ENCODE measurements around the gene LRMDA. TPM values are rescaled to one million over a fixed set of nuclear protein-coding genes. Genes with fewer than 3 reads are reported as not detected.

Gene LRMDA
- total RNA-seq, 1 donor from 2014 or later = 18.7 TPM

GRCh38 chr10:75880031-75880775 lies 448.8 kb downstream of the LRMDA start:
- H3K36me3 ChIP-seq (ENCODE audit: control insufficient read depth, insufficient read depth, low read length) = no peaks in the 10 kb centered on the region
- no peak overlapping the region for H3K4me3 ChIP-seq (ENCODE audit: low read depth, low read length)
- TF ChIP-seq, protein P1, sequence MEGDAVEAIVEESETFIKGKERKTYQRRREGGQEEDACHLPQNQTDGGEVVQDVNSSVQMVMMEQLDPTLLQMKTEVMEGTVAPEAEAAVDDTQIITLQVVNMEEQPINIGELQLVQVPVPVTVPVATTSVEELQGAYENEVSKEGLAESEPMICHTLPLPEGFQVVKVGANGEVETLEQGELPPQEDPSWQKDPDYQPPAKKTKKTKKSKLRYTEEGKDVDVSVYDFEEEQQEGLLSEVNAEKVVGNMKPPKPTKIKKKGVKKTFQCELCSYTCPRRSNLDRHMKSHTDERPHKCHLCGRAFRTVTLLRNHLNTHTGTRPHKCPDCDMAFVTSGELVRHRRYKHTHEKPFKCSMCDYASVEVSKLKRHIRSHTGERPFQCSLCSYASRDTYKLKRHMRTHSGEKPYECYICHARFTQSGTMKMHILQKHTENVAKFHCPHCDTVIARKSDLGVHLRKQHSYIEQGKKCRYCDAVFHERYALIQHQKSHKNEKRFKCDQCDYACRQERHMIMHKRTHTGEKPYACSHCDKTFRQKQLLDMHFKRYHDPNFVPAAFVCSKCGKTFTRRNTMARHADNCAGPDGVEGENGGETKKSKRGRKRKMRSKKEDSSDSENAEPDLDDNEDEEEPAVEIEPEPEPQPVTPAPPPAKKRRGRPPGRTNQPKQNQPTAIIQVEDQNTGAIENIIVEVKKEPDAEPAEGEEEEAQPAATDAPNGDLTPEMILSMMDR (IDR thresholded peaks at IDR 0.05; ENCODE audit: insufficient read depth, low read length, poor library complexity, severe bottlenecking) = no peak
- no peaks in the 10 kb centered on the region for H3K27me3 ChIP-seq (ENCODE audit: control insufficient read depth, insufficient read depth, low read length)
- no peak for DNase-seq (ENCODE audit: low read depth)

GRCh38 chr10:75883081-75884072 lies 452.0 kb downstream of the LRMDA start:
- H3K27me3 ChIP-seq (ENCODE audit: control insufficient read depth, insufficient read depth, low read length) = no peaks in the 10 kb centered on the region
- no peak overlapping the region for H3K4me3 ChIP-seq (ENCODE audit: low read depth, low read length)
- TF ChIP-seq, protein P1 (IDR thresholded peaks at IDR 0.05; ENCODE audit: insufficient read depth, low read length, poor library complexity, severe bottlenecking) = no peak
- DNase-seq (ENCODE audit: low read depth) = no peak
- no peaks in the 10 kb centered on the region for H3K36me3 ChIP-seq (ENCODE audit: control insufficient read depth, insufficient read depth, low read length)

GRCh38 chr10:75884808-75885207 lies 453.4 kb downstream of the LRMDA start:
- Histone ChIP-seq H3K4me3 (ENCODE audit: low read depth, low read length) (no peak overlapping the region), H3K36me3 (ENCODE audit: control insufficient read depth, insufficient read depth, low read length) (no peaks in the 10 kb centered on the region)
- TF ChIP-seq, protein P1 (IDR thresholded peaks at IDR 0.05; ENCODE audit: insufficient read depth, low read length, poor library complexity, severe bottlenecking) = no peak

GRCh38 chr10:75887369-75887768 lies 455.9 kb downstream of the LRMDA start:
- no peak overlapping the region for H3K4me3 ChIP-seq (ENCODE audit: low read depth, low read length)
- TF ChIP-seq, protein P1 (IDR thresholded peaks at IDR 0.05; ENCODE audit: insufficient read depth, low read length, poor library complexity, severe bottlenecking) = no peak
- DNase-seq (ENCODE audit: low read depth) = no peak
- no peaks in the 10 kb centered on the region for H3K27me3 ChIP-seq (ENCODE audit: control insufficient read depth, insufficient read depth, low read length)
- H3K36me3 ChIP-seq (ENCODE audit: control insufficient read depth, insufficient read depth, low read length) = no peaks in the 10 kb centered on the region

More at GRCh38 chr10:75884808-75885207, 453.4 kb downstream of the LRMDA start:
- no peaks in the 10 kb centered on the region for H3K27me3 ChIP-seq (ENCODE audit: control insufficient read depth, insufficient read depth, low read length)
- no peak for DNase-seq (ENCODE audit: low read depth)

GRCh38 chr10:75887992-75888680 lies 456.7 kb downstream of the LRMDA start:
- Histone ChIP-seq H3K27me3 (ENCODE audit: control insufficient read depth, insufficient read depth, low read length) (no peaks in the 10 kb centered on the region), H3K36me3 (ENCODE audit: control insufficient read depth, insufficient read depth, low read length) (no peaks in the 10 kb centered on the region), H3K4me3 (ENCODE audit: low read depth, low read length) (no peak overlapping the region)
- TF ChIP-seq, protein P1 (IDR thresholded peaks at IDR 0.05; ENCODE audit: insufficient read depth, low read length, poor library complexity, severe bottlenecking) = no peak
- no peak for DNase-seq (ENCODE audit: low read depth)
